Non-pigmented ciliary epithelial cell (primary cell): Measurements from ENCODE around the gene MYPOP.

Experiments
- DNase-seq: peaks from one replicate; pipeline ENCODE4 v3.0.0-alpha.2; 2010; ENCODE audit warnings: low read depth

MYPOP gene

GRCh38 chr19:45863335-45863839 lies 39.0 kb downstream of the MYPOP start:
- no peak for DNase-seq

- DNase-seq = peak; percentile 91
Measured at GRCh38 chr19:45862564-45863334, 39.7 kb downstream of the MYPOP start, which contains the start of gene SYMPK. TSS of gene SYMPK (minus strand) at chr19:45863147. CDS start at chr19:45854495, 8,652 bp downstream.

GRCh38 chr19:45862271-45862563 lies 40.2 kb downstream of the MYPOP start:
- no peak for DNase-seq

GRCh38 chr19:45860359-45861259 lies 41.8 kb downstream of the MYPOP start:
- DNase-seq = no peak

GRCh38 chr19:45854167-45854778 lies 48.1 kb downstream of the MYPOP start:
- DNase-seq = no peak

GRCh38 chr19:45852983-45853382 lies 49.4 kb downstream of the MYPOP start:
- DNase-seq = no peak

GRCh38 chr19:45852145-45852750 lies 50.2 kb downstream of the MYPOP start:
- DNase-seq = no peak

GRCh38 chr19:45848922-45849321 lies 53.5 kb downstream of the MYPOP start:
- DNase-seq = no peak

- no peak for DNase-seq
Measured at GRCh38 chr19:45847663-45848062, 54.8 kb downstream of the MYPOP start.

GRCh38 chr19:45842198-45842597 lies 60.2 kb downstream of the MYPOP start:
- DNase-seq = no peak
